Neuronal stem cell (in vitro differentiated cells): ENCODE results near the gene PLCH2.

ENCODE experiments used
- DNase-seq: peaks from one replicate; pipeline ENCODE4 v3.0.0-alpha.2; 2013; ENCODE audit warnings: low spot score
- H2AFZ ChIP-seq: one replicate; pipeline ENCODE4 v1.6.1; 2013; ENCODE audit warnings: mild to moderate bottlenecking, low read length, inconsistent platforms
- H2AK5ac ChIP-seq: 2 replicates; pipeline ENCODE4 v1.6.1; 2013; ENCODE audit warnings: low read depth, mild to moderate bottlenecking, inconsistent platforms, low read length, moderate library complexity, mixed read lengths
- H2BK120ac ChIP-seq: 2 replicates; pipeline ENCODE4 v1.6.1; 2013; ENCODE audit warnings: low read depth, mild to moderate bottlenecking, inconsistent platforms, low read length, moderate library complexity, mixed read lengths
- H2BK12ac ChIP-seq: one replicate; pipeline ENCODE4 v1.6.1; 2013; ENCODE audit warnings: low read length, inconsistent platforms
- H2BK15ac ChIP-seq: 2 replicates; pipeline ENCODE4 v1.6.1; 2013; ENCODE audit warnings: mild to moderate bottlenecking, low read length, inconsistent platforms, mixed read lengths
- H2BK5ac ChIP-seq: one replicate; pipeline ENCODE4 v1.6.1; 2013; ENCODE audit warnings: inconsistent platforms, mild to moderate bottlenecking, low read length, moderate library complexity
- H3K14ac ChIP-seq: one replicate; pipeline ENCODE4 v1.6.1; 2013; ENCODE audit warnings: low read length, inconsistent platforms
- H3K18ac ChIP-seq: 2 replicates; pipeline ENCODE4 v1.6.1; 2013; ENCODE audit warnings: low read length, inconsistent platforms
- H3K23ac ChIP-seq: 2 replicates; pipeline ENCODE4 v1.6.1; 2013; ENCODE audit warnings: low read depth, mild to moderate bottlenecking, mixed read lengths, low read length, inconsistent platforms; ENCODE audit not compliant: poor library complexity
- H3K27ac ChIP-seq: replicated peaks from 3 replicates; pipeline ENCODE4 v1.5.1; 2013; ENCODE audit warnings: low read length, inconsistent platforms
- H3K27me3 ChIP-seq, 3 experiments: 2 replicates each; pipeline ENCODE4 v1.6.1; 2013; ENCODE audit warnings: low read length in 3 of 3, mild to moderate bottlenecking in 2 of 3, inconsistent platforms in 1 of 3, low read depth in 1 of 3, mixed read lengths in 1 of 3, moderate library complexity in 1 of 3; ENCODE audit not compliant: control insufficient read depth in 3 of 3, insufficient read depth in 3 of 3
- H3K36me3 ChIP-seq, 2 donors: replicated peaks in 1 of 2; 2 replicates each; pipeline ENCODE4 v1.6.1; 2013; ENCODE audit warnings: low read length in 2 of 2; ENCODE audit not compliant: control insufficient read depth in 2 of 2, insufficient read depth in 2 of 2
- H3K4ac ChIP-seq: 2 replicates; pipeline ENCODE4 v1.6.1; 2013; ENCODE audit warnings: inconsistent platforms, mild to moderate bottlenecking, low read length, moderate library complexity
- H3K4me1 ChIP-seq, 2 donors: 1 replicate in 1 of 2; 2 replicates in 1 of 2; pipeline ENCODE4 v1.6.1; 2013; ENCODE audit warnings: low read length in 2 of 2, low read depth in 1 of 2; ENCODE audit not compliant: control insufficient read depth in 2 of 2, insufficient read depth in 1 of 2
- H3K4me2 ChIP-seq: one replicate; pipeline ENCODE4 v1.6.1; 2013; ENCODE audit warnings: mild to moderate bottlenecking, low read length, inconsistent platforms; ENCODE audit not compliant: insufficient read depth, poor library complexity, severe bottlenecking
- H3K4me3 ChIP-seq, 2 donors: 2 replicates each; pipeline ENCODE4 v1.5.1; 2013; ENCODE audit warnings: low read length in 2 of 2, mild to moderate bottlenecking in 2 of 2, inconsistent platforms in 1 of 2, moderate library complexity in 1 of 2
- H3K79me1 ChIP-seq: one replicate; pipeline ENCODE4 v1.6.1; 2013; ENCODE audit warnings: low read depth, mild to moderate bottlenecking, inconsistent platforms, low read length, moderate library complexity
- H3K9ac ChIP-seq: one replicate; pipeline ENCODE4 v1.6.1; 2013; ENCODE audit warnings: mild to moderate bottlenecking, low read depth, low read length, inconsistent platforms; ENCODE audit not compliant: poor library complexity
- H3K9me3 ChIP-seq, 2 donors: replicated peaks in 1 of 2; 2 replicates each; pipeline versions ENCODE3 to v1.6.1; 2013; ENCODE audit warnings: low read length in 2 of 2, mild to moderate bottlenecking in 2 of 2, inconsistent platforms in 1 of 2, low read depth in 1 of 2, mixed read lengths in 1 of 2, moderate library complexity in 1 of 2; ENCODE audit not compliant: control insufficient read depth in 2 of 2, insufficient read depth in 1 of 2
- H4K8ac ChIP-seq: one replicate; pipeline ENCODE4 v1.6.1; 2013; ENCODE audit warnings: low read depth, mild to moderate bottlenecking, inconsistent platforms, low read length, moderate library complexity
- H4K91ac ChIP-seq: one replicate; pipeline ENCODE4 v1.6.1; 2013; ENCODE audit warnings: low read length, low read depth, mild to moderate bottlenecking, inconsistent platforms; ENCODE audit not compliant: poor library complexity
- WGBS, 2 donors: extraction: QIAGEN DNeasy Blood & Tissue Kit; methylation state at CpG; one replicate each; pipeline ENCODE4 v1.1.7; 2013; ENCODE audit warnings: missing lambda C conversion rate in 2 of 2, mixed read lengths in 1 of 2; ENCODE audit not compliant: insufficient read length in 2 of 2, insufficient replicate concordance in 1 of 2; ENCODE audit errors: extremely low coverage in 2 of 2; 5-methylcytosine and 5-hydroxymethylcytosine counted together

The PLCH2 gene

GRCh38 chr1:2499986-2500596 lies 24.0 kb downstream of the PLCH2 start:
- Histone ChIP-seq H4K91ac (no peak overlapping the region), H2BK5ac (peak overlapping the region; percentile 90), H2BK120ac (no peak overlapping the region), H3K4me2 (no peak overlapping the region), H3K14ac (no peak overlapping the region), H3K9ac (no peak overlapping the region), H3K18ac (peak overlapping the region; percentile 90), H3K9me3 (no peaks in the 10 kb centered on the region), H3K79me1 (no peaks in the 10 kb centered on the region), H2BK15ac (peak overlapping the region; percentile 67), H3K23ac (peak overlapping the region; percentile 96), H3K4ac (no peak overlapping the region), H3K4me1 (peaks cover 2 to 3% of the 10 kb centered on the region in 2 donors), H3K4me3 (no peak overlapping the region), H3K27me3 (peaks cover 0 to 27% (median 0%) of the 10 kb centered on the region in 3 experiments), H3K27ac (no peak overlapping the region), H4K8ac (peak overlapping the region; percentile 65), H3K36me3 (no peaks in the 10 kb centered on the region), H2BK12ac (no peak overlapping the region), H2AFZ (no peak overlapping the region), H2AK5ac (peak overlapping the region; percentile 98)
- WGBS, 2 donors = no CpG with 5 or more reads among the region's 19 CpGs
- no peak for DNase-seq

GRCh38 chr1:2501041-2501819 lies 25.1 kb downstream of the PLCH2 start:
- Histone ChIP-seq H4K8ac (no peak overlapping the region), H3K79me1 (no peaks in the 10 kb centered on the region), H3K9ac (peak overlapping the region; percentile 60), H2AK5ac (peak overlapping the region; percentile 70), H3K4me3 (no peak overlapping the region), H2AFZ (no peak overlapping the region), H3K18ac (peak overlapping the region; percentile 55), H3K27me3 (peaks cover 0 to 16% (median 0%) of the 10 kb centered on the region in 3 experiments), H3K36me3 (no peaks in the 10 kb centered on the region), H3K23ac (peak overlapping the region; percentile 80), H2BK15ac (peak overlapping the region; percentile 87), H2BK120ac (peak overlapping the region; percentile 24), H3K9me3 (no peaks in the 10 kb centered on the region), H3K4ac (peak overlapping the region; percentile 89), H4K91ac (no peak overlapping the region), H2BK12ac (no peak overlapping the region), H3K14ac (no peak overlapping the region), H3K27ac (no peak overlapping the region), H2BK5ac (no peak overlapping the region), H3K4me2 (no peak overlapping the region), H3K4me1 (peaks cover 2 to 3% of the 10 kb centered on the region in 2 donors)
- WGBS, 2 donors = no CpG with 5 or more reads among the region's 28 CpGs
- DNase-seq = no peak

GRCh38 chr1:2501820-2502119 lies 25.7 kb downstream of the PLCH2 start:
- H4K8ac ChIP-seq = no peak overlapping the region
- H2BK5ac ChIP-seq = no peak overlapping the region
- no peak overlapping the region for H3K14ac ChIP-seq
- peak overlapping the region; percentile 87 for H2BK15ac ChIP-seq
- H2BK12ac ChIP-seq = no peak overlapping the region
- H3K18ac ChIP-seq = peak overlapping the region; percentile 55
- H3K27ac ChIP-seq = no peak overlapping the region
- no peak overlapping the region for H4K91ac ChIP-seq
- WGBS, 2 donors = no CpG with 5 or more reads among the region's 7 CpGs
- peaks cover 2 to 3% of the 10 kb centered on the region in 2 donors for H3K4me1 ChIP-seq
- H3K4me3 ChIP-seq = no peak overlapping the region
- H3K4me2 ChIP-seq = no peak overlapping the region
- no peaks in the 10 kb centered on the region for H3K79me1 ChIP-seq
- H3K23ac ChIP-seq = peak overlapping the region; percentile 80
- peak overlapping the region; percentile 89 for H3K4ac ChIP-seq
- peak overlapping the region; percentile 24 for H2BK120ac ChIP-seq
- H2AFZ ChIP-seq = no peak overlapping the region
- peak overlapping the region; percentile 60 for H3K9ac ChIP-seq
- H3K27me3 ChIP-seq = peaks cover 0 to 11% (median 0%) of the 10 kb centered on the region in 3 experiments
- DNase-seq = no peak
- H2AK5ac ChIP-seq = peak overlapping the region; percentile 70
- H3K36me3 ChIP-seq = no peaks in the 10 kb centered on the region
- no peaks in the 10 kb centered on the region for H3K9me3 ChIP-seq

- no peak overlapping the region for H3K4ac ChIP-seq
- peak overlapping the region; percentile 91 for H2AK5ac ChIP-seq
- no peaks in the 10 kb centered on the region for H3K9me3 ChIP-seq
- peak overlapping the region; percentile 38 for H3K18ac ChIP-seq
- no peak overlapping the region for H4K8ac ChIP-seq
- H3K27me3 ChIP-seq = peaks cover 0 to 6% (median 0%) of the 10 kb centered on the region in 3 experiments
- no CpG with 5 or more reads among the region's 34 CpGs for WGBS, 2 donors
- H4K91ac ChIP-seq = no peak overlapping the region
- H3K79me1 ChIP-seq = no peaks in the 10 kb centered on the region
- H3K9ac ChIP-seq = no peak overlapping the region
- peaks cover 2 to 3% of the 10 kb centered on the region in 2 donors for H3K4me1 ChIP-seq
- H2BK120ac ChIP-seq = no peak overlapping the region
- H3K36me3 ChIP-seq = peaks cover 0 to 2% of the 10 kb centered on the region in 2 donors
- no peak overlapping the region for H3K14ac ChIP-seq
- no peak overlapping the region for H2BK15ac ChIP-seq
- H2AFZ ChIP-seq = no peak overlapping the region
- no peak overlapping the region for H2BK12ac ChIP-seq
- no peak overlapping the region for H2BK5ac ChIP-seq
- peak overlapping the region; percentile 80 for H3K23ac ChIP-seq
- DNase-seq = no peak
- H3K4me3 ChIP-seq = no peak overlapping the region
- no peak overlapping the region for H3K4me2 ChIP-seq
- no peak overlapping the region for H3K27ac ChIP-seq
These were observed 26.1 kb downstream of the PLCH2 start for GRCh38 chr1:2502210-2502609.
